Left renal cortex interstitium (tissue), 4 donors: ENCODE measurements around the gene DAP. TPM values are rescaled to one million over a fixed set of nuclear protein-coding genes. Genes with fewer than 3 reads are reported as not detected.
"Not testable (repeated sequence)": the region's sequence is repeated elsewhere in the genome, so short reads cannot be mapped to it uniquely, and the experiment has no call there.

ENCODE experiments used
- DNase-seq, 4 donors: peaks; one replicate each; pipeline ENCODE4 v3.0.0-alpha.2; 2013; ENCODE audit warnings: low read depth in 4 of 4, low spot score in 2 of 4, missing footprints in 1 of 4
- polyA plus RNA-seq, 4 donors: library from polyadenylated mRNA; unstranded; fragments of 120-200 nt; gene quantifications; one replicate each; pipeline ENCODE4 v1.2.1, GENCODE V29; 2013; ENCODE audit not compliant: insufficient read length in 4 of 4

The DAP gene
- polyA plus RNA-seq, 4 donors = 98.3 to 140 (median 126) TPM

DNA sequence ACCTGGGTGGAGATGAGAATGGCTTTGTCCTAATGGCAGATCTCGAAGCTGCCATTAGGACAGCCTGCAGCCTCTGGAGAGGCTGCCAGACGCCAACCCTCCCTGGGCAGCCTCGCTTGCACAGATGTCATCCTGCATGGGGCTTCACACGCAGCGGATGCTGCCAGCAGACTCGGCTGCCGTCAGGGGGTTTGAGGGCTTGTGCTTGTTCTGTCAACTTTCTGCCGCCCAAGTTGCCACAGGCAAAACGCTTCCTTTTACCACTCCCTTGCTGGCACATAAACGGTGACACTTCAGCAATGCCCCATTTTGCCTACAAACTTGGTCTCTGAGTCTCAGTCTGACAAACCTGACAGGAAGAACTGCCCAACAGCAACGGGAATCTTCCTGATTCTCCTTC is 24.7 kb downstream of the DAP start:
- no peak for DNase-seq

GRCh38 chr5:10735569-10736276 is 25.3 kb downstream of the DAP start:
- DNase-seq = no peak

DNA sequence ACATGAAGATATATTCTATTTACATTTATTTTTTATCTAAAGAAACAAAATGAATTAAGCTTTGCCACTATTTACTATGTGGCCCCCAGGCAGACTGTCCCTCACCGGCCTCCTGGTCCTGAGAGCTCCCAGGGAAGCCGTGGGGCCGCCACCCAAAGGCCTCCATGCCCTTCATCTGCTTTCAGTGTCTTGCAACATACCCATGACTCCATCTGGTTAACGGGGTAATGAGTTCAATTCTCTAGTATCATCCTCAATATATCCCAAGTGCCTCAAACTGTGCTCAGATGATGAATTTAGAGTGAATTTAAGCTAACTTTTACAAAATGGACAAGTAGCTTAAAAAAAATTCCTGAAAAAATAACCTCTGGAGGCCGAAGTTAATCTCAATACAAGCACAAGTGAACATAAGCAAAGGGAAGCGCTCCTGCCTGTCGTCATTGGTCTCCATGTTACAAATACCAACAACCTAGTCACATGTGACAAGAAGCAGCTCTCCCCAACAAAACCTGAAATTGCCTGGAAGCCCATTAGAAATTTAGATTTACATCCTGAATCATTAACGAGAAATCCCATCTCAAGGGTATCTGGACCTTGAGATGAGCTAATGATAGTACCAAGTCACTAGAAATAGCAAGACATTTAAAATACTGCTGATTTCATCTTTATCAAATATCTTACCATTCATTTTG is 26.1 kb downstream of the DAP start:
- no peak for DNase-seq

DNA sequence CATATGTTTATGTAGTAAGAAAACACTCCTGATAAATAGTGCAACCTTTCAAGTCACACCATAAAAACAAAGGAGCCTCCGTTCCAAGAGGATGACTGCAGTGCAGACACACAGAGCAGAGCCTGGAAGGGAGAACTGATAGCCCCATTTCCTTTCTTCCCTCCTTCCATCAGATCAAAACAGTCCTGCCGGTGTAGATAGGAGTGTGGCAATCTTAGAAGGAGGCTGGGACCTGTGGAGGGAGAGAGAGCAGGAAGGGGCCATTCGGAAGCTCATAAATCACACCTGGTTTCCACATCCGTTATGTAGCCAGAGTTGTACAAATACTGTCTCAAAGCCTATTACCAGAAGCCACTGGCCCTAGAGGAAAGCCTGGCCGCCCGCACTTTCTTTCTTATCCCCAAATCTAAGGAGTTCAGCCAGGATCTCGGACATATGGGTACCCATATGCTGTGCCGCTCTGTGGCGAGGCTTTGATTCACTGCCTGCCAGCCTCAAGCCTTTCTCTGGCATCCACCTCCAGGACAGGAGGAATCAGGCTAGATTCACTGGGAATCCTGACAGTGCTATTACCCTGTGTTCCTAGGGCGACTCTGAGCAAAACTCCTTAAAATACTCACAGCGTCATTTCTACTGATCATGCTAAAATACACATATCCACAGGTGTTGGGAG is 26.9 kb downstream of the DAP start:
- DNase-seq = peak in 3 of 4 donors; percentile 30 to 48 (median 42)

DNA sequence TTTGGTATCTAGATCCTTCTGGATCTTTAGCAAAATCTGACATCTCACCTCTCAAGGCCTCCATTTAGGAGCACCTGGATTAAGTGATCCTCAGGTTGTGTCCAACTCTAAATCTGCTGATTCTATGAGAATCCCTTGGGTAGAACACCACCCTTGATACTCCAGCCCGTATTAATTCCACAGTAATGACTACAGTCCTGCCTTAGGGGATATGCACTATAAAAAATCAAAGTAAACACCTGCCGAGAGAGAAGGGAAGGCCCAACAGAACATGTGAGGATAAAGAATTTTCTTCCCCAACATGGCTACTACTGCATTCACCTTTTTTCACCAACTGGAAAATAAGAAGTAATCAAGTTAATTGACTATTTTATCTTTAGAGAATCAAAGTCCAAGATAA is 27.6 kb downstream of the DAP start:
- DNase-seq = no peak

- no peak for DNase-seq
These were observed 29.1 kb downstream of the DAP start for GRCh38 chr5:10731913-10732312.

DNA sequence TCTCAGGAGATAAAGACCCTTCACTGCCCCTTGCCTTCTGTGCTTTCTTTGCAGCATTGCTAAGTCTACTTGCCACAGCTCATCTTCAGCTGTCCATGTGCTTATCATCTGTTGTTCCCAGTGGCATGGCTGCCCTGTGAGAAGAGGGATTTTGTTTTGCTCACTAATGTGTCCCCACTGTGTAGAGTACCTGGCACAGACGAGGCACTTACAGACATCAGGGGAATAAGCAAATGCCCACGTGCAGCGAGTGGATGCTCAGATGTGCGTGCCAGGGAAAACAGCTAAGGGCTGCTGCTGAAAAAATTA is 31.0 kb downstream of the DAP start:
- no peak for DNase-seq

DNA sequence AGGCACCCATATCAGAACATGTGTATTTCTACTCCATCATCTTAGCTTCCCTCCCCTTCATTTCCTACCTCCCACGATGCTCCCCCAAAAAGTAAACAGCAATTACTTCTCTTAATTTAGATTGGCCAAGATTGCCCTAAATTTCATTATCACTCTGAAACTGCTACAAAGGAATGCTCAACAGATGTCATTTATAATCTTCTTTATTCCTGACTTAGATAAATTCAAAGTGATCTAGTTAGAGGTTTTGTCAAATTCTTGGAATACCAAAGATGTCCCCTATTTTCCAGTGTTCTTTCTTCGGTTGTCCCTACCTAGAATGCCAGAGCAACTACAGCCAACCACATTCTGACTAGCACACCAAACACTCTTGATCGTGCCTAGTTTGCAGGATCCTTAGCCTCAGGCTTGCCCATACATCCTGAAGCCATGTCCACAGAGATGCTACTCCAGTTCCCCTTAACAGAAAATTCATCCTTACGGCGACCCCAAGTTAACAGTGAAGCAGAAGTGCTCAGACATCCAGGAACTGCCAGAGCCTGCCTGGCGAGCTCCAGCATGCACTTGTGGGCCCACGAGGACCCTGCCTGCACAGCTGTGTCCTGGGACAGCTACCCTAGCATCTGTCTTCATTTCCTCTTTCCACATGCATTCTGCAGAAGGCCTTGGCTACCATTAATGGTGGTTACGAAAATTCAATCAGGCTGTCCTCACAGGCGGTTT is 31.6 kb downstream of the DAP start:
- no peak for DNase-seq

DNA sequence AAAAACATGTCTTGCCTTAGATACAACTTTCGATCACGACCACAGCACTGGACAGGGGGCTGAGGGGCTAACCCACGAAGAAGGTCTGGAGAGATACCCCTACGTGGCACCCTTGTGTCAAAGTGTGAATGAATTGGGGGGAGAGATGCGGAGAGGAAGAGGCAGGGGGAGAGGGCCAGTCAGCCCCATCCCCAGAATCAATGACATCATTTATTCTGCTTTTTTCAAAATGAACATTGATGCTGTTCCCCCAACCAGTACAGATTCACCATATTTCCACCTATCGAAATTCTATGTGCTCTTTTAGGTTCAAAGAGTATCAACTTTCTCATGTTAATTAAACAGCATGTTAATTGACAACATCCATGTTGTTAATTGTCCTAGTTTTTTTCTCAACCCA is 32.4 kb downstream of the DAP start:
- no peak for DNase-seq

- DNase-seq = no peak
These were observed 33.2 kb downstream of the DAP start for GRCh38 chr5:10727861-10728260.

GRCh38 chr5:10726913-10727517 is 34.0 kb downstream of the DAP start:
- DNase-seq = no peak

GRCh38 chr5:10726179-10726912 is 34.7 kb downstream of the DAP start:
- no peak for DNase-seq

DNA sequence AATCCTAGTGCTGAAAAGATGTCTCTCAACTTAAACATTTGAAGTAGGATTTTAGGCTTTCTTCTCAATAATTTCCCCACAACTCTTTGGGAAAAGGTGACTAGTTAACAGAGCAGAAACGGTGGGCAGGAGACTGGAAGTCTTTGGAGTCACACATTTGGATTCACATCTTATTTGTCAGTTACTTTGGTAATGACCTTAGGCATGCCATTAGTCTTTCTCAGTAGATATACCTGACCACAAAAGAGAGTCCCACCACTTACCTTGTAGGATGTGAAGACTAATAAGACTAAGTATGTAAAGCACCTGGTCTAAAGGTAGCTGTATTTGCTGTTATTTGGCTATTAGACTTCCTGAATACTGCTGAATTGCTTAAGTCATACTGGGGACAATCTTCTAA is 35.4 kb downstream of the DAP start:
- DNase-seq = no peak

DNA sequence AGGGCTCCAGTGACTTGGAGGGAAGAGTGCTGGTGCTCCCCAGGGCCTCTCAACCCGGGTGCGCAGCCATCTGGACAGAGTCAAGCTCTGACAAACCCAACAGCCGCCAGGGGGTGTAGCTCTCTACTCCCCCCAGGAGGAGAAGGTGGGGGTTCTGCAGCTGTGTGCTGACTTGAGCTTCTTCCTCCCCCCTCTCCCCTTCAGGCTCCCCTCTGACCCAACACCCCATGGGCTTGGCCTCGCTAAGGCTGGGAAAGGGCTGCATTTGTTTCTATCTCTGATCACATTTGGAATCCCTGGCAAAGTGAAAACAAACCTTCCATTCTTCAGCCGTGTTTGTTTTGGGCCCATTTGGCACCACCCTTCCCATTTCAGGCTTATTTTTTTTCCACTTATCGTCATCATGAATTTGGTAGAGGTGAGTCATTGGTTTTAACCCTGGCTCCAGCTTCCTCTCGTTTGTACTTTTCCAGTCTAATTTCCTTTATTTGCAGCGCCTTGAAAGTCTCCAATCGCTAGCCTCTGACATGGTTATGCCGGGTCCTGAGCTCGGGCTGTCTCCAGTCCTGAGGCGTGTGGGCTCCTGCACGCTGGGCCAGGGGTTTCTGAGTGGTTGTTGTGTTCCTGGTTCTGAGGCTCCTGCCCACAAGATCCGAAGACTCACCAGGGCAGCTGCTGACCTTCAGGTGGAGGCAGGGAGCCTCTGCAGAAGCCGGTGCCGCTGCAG is 36.1 kb downstream of the DAP start:
- no peak for DNase-seq

DNA sequence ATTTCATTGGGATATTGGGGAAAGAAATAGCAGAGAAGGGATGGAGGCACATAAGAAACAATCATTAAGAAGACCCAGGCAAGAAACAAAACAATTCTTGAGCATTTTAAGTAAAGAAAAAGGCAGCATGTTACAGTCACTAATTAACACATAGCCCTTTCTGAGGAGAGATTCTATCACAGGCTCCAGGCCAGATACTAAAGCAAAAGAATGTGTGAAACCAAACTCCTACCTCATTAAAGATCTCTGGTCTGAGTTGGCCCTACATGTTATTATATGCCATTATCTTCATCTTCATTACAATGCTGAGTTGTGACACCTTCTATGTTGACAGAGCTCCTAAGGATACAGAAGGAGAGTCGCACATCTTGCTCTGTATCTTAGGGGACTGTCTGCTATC is 37.5 kb downstream of the DAP start:
- no peak for DNase-seq

DNA sequence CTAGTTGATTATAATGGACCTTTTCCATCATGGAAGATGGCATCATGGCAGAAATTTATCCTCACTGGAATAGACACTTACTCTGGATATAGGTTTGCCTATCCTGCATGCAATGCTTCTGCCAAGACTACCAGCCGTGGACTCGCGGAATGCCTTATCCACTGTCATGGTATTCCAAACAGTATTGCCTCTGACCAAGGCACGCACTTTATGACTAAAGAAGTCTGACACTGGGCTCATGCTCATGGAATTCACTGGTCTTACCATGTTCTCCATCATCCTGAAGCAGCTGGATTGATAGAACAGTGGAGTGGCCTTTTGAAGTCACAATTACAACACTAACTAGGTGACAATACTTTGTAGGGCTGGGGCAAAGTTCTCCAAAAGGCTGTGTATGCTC is 40.3 kb downstream of the DAP start:
- DNase-seq = not testable (repeated sequence)

- no peak for DNase-seq
These were observed 41.1 kb downstream of the DAP start for GRCh38 chr5:10719965-10720364.

DNA sequence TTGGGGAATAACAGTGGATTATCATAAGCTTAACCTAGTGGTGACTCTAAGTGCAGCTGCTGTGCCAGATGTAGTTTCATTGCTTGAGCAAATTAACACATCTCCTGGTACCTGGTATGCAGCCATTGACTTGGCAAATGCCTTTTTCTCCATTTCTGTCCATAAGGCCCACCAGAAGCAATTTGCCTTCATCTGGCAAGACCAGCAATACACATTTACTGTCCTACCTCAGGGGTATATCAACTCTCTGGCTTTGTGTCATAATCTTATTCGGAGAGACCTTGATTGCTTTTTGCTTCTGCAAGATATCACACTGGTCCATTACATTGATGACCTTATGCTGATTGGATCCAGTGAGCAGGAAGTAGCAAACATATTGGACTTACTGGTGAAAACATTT is 42.4 kb downstream of the DAP start:
- DNase-seq = not testable (repeated sequence)

- not testable (repeated sequence) for DNase-seq
These were observed 44.2 kb downstream of the DAP start for GRCh38 chr5:10716825-10717224.
